ENCODE data around the gene MISP. TPM values are rescaled to one million over a fixed set of nuclear protein-coding genes. Genes with fewer than 3 reads are reported as not detected.
A peak's percentile ranks its signal among the peaks of the same experiment; 100 is the strongest.
"Not testable (repeated sequence)": the region's sequence is repeated elsewhere in the genome, so short reads cannot be mapped to it uniquely, and the experiment has no call there.

The MISP gene
- total and polyA plus RNA-seq, 2 of the 13 experiments (the other 11 are each of a cell fraction or from before 2014, with no cell fraction given) = 0.67 to 1.3 TPM

DNA sequence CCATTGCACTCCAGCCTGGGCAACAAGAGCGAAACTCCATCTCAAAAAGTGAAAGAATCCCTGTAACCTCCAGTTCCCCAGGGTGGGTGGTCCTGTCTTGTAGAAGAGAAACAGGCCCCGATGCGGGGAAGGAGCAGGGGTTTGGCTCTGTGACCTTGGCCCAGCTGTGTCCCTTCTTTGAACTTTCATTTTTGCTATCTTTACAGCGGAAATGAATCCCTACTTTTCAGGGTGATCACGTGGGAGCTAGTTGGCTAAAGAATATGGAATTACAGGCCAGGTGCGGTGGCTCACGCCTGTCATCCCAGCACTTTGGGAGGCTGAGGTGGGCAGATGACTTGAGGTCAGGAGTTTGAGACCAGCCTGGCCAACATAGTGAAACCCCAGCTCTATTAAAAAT is 5.8 kb upstream of the MISP start (continued):
- TF ChIP-seq NR2C2 (CRISPR knock-in tag; IDR thresholded peaks at IDR 0.05; ENCODE audit: borderline replicate concordance) (peak; percentile 45; the same call in 1 of the 2 replicates), ZNF460 (CRISPR knock-in tag; IDR thresholded peaks at IDR 0.05; ENCODE audit: borderline replicate concordance) (peak; percentile 94), RXRA (CRISPR knock-in tag; IDR thresholded peaks at IDR 0.05) (peak; percentile 76), LCORL (CRISPR knock-in tag; IDR thresholded peaks at IDR 0.05) (0 out of 2 replicates have a peak, but pooled peaks have one; percentile 55), ZNF607 (CRISPR knock-in tag; IDR thresholded peaks at IDR 0.05; ENCODE audit: borderline replicate concordance) (0 out of 2 replicates have a peak, but pooled peaks have one; percentile 22), KDM3A (CRISPR knock-in tag; IDR thresholded peaks at IDR 0.05; ENCODE audit: low read depth) (0 out of 2 replicates have a peak, but pooled peaks have one; percentile 35), SOX5 (CRISPR knock-in tag; IDR thresholded peaks at IDR 0.05; ENCODE audit: borderline replicate concordance) (0 out of 2 replicates have a peak, but pooled peaks have one; percentile 37), TEAD3 (CRISPR knock-in tag; optimal IDR thresholded peaks at IDR 0.05; ENCODE audit: borderline replicate concordance) (peak; percentile 15), SKI (IDR thresholded peaks at IDR 0.05; ENCODE audit: partially characterized antibody) (peak; percentile 22), ZNF343 (CRISPR knock-in tag; IDR thresholded peaks at IDR 0.05) (0 out of 2 replicates have a peak, but pooled peaks have one; percentile 26), SAP130 (CRISPR knock-in tag; IDR thresholded peaks at IDR 0.05; ENCODE audit: low read depth) (peak; percentile 37; the same call in 1 of the 2 replicates), MED1 (CRISPR knock-in tag; IDR thresholded peaks at IDR 0.05) (peak; percentile 53; the same call in 1 of the 2 replicates), NR2F6 (CRISPR knock-in tag; IDR thresholded peaks at IDR 0.05) (peak; percentile 52; the same call in 1 of the 2 replicates), ZMYM2 (CRISPR knock-in tag; IDR thresholded peaks at IDR 0.05) (0 out of 2 replicates have a peak, but pooled peaks have one; percentile 25), BCL6 (CRISPR knock-in tag; IDR thresholded peaks at IDR 0.05) (peak; percentile 39), KLF16 (CRISPR knock-in tag; IDR thresholded peaks at IDR 0.05) (0 out of 4 replicates have a peak, but pooled peaks of 1 of the 2 experiments have one; percentile 25)
- TF ChIP-seq, protein P1, sequence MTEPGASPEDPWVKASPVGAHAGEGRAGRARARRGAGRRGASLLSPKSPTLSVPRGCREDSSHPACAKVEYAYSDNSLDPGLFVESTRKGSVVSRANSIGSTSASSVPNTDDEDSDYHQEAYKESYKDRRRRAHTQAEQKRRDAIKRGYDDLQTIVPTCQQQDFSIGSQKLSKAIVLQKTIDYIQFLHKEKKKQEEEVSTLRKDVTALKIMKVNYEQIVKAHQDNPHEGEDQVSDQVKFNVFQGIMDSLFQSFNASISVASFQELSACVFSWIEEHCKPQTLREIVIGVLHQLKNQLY (CRISPR knock-in tag; IDR thresholded peaks at IDR 0.05) = peak; percentile 77; the same call in 1 of the 2 replicates
- TF ChIP-seq, protein P2, sequence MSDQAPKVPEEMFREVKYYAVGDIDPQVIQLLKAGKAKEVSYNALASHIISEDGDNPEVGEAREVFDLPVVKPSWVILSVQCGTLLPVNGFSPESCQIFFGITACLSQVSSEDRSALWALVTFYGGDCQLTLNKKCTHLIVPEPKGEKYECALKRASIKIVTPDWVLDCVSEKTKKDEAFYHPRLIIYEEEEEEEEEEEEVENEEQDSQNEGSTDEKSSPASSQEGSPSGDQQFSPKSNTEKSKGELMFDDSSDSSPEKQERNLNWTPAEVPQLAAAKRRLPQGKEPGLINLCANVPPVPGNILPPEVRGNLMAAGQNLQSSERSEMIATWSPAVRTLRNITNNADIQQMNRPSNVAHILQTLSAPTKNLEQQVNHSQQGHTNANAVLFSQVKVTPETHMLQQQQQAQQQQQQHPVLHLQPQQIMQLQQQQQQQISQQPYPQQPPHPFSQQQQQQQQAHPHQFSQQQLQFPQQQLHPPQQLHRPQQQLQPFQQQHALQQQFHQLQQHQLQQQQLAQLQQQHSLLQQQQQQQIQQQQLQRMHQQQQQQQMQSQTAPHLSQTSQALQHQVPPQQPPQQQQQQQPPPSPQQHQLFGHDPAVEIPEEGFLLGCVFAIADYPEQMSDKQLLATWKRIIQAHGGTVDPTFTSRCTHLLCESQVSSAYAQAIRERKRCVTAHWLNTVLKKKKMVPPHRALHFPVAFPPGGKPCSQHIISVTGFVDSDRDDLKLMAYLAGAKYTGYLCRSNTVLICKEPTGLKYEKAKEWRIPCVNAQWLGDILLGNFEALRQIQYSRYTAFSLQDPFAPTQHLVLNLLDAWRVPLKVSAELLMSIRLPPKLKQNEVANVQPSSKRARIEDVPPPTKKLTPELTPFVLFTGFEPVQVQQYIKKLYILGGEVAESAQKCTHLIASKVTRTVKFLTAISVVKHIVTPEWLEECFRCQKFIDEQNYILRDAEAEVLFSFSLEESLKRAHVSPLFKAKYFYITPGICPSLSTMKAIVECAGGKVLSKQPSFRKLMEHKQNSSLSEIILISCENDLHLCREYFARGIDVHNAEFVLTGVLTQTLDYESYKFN (CRISPR knock-in tag; conservative IDR thresholded peaks at IDR 0.05) = peak; percentile 46
- not testable (repeated sequence) for TF ChIP-seq LCORL, NR2F6 (IDR thresholded peaks at IDR 0.05)
- TF ChIP-seq, protein P3, sequence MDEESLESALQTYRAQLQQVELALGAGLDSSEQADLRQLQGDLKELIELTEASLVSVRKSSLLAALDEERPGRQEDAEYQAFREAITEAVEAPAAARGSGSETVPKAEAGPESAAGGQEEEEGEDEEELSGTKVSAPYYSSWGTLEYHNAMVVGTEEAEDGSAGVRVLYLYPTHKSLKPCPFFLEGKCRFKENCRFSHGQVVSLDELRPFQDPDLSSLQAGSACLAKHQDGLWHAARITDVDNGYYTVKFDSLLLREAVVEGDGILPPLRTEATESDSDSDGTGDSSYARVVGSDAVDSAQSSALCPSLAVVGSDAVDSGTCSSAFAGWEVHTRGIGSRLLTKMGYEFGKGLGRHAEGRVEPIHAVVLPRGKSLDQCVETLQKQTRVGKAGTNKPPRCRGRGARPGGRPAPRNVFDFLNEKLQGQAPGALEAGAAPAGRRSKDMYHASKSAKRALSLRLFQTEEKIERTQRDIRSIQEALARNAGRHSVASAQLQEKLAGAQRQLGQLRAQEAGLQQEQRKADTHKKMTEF (CRISPR knock-in tag; IDR thresholded peaks at IDR 0.05) = peak; percentile 19; the same call in 1 of the 2 replicates
- TF ChIP-seq, protein P4, sequence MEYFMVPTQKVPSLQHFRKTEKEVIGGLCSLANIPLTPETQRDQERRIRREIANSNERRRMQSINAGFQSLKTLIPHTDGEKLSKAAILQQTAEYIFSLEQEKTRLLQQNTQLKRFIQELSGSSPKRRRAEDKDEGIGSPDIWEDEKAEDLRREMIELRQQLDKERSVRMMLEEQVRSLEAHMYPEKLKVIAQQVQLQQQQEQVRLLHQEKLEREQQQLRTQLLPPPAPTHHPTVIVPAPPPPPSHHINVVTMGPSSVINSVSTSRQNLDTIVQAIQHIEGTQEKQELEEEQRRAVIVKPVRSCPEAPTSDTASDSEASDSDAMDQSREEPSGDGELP (IDR thresholded peaks at IDR 0.05; ENCODE audit: borderline replicate concordance, low read depth) = peak; percentile 37; the same call in 1 of the 2 replicates
- TF ChIP-seq, protein P5, sequence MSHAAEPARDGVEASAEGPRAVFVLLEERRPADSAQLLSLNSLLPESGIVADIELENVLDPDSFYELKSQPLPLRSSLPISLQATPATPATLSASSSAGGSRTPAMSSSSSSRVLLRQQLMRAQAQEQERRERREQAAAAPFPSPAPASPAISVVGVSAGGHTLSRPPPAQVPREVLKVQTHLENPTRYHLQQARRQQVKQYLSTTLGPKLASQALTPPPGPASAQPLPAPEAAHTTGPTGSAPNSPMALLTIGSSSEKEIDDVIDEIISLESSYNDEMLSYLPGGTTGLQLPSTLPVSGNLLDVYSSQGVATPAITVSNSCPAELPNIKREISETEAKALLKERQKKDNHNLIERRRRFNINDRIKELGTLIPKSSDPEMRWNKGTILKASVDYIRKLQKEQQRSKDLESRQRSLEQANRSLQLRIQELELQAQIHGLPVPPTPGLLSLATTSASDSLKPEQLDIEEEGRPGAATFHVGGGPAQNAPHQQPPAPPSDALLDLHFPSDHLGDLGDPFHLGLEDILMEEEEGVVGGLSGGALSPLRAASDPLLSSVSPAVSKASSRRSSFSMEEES (CRISPR knock-in tag; IDR thresholded peaks at IDR 0.05) = peak; percentile 22; the same call in 1 of the 2 replicates
- TF ChIP-seq, protein P6, sequence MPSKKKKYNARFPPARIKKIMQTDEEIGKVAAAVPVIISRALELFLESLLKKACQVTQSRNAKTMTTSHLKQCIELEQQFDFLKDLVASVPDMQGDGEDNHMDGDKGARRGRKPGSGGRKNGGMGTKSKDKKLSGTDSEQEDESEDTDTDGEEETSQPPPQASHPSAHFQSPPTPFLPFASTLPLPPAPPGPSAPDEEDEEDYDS (CRISPR knock-in tag; IDR thresholded peaks at IDR 0.05) = 0 out of 2 replicates have a peak, but pooled peaks have one; percentile 16

Measured in HepG2 (cell line).